GM21528 (cell line): Measurements from ENCODE around the gene NPTX1.

Source experiments
- ATAC-seq: cut with Tn5 transposase; IDR thresholded peaks from one replicate; pipeline ENCODE4 v1.9.1; 2021; ENCODE audit warnings: mild to moderate bottlenecking, moderate library complexity; ENCODE audit not compliant: unreplicated experiment, low FRiP score

Gene NPTX1

GRCh38 chr17:80430446-80431245 is 45.8 kb downstream of the NPTX1 start:
- ATAC-seq: no peak

GRCh38 chr17:80429356-80430275 is 46.8 kb downstream of the NPTX1 start:
- ATAC-seq: no peak

- ATAC-seq: no peak
These were observed 47.6 kb downstream of the NPTX1 start for GRCh38 chr17:80428796-80429195.

GRCh38 chr17:80428363-80428762 is 48.0 kb downstream of the NPTX1 start:
- no peak for ATAC-seq

- ATAC-seq: no peak
These were observed 48.8 kb downstream of the NPTX1 start for GRCh38 chr17:80427366-80428282.

- peak; percentile 55 for ATAC-seq
These were observed 49.6 kb downstream of the NPTX1 start for GRCh38 chr17:80426671-80427326.

GRCh38 chr17:80425835-80426426 is 50.5 kb downstream of the NPTX1 start:
- ATAC-seq: no peak

- ATAC-seq: no peak
These were observed 51.3 kb downstream of the NPTX1 start for GRCh38 chr17:80424878-80425765.

GRCh38 chr17:80424261-80424660 is 52.1 kb downstream of the NPTX1 start:
- ATAC-seq: no peak

GRCh38 chr17:80423536-80424225 is 52.7 kb downstream of the NPTX1 start:
- ATAC-seq: no peak

- no peak for ATAC-seq
These were observed 53.4 kb downstream of the NPTX1 start for GRCh38 chr17:80422981-80423380.

GRCh38 chr17:80422276-80422675 is 54.1 kb downstream of the NPTX1 start:
- ATAC-seq: no peak

- no peak for ATAC-seq
These were observed 54.9 kb downstream of the NPTX1 start for GRCh38 chr17:80421381-80422090.

- no peak for ATAC-seq
These were observed 57.2 kb downstream of the NPTX1 start for GRCh38 chr17:80419255-80419654.

GRCh38 chr17:80418589-80418988 is 57.8 kb downstream of the NPTX1 start:
- no peak for ATAC-seq
